NCI-H748 (cell line): ENCODE data around the gene ERFE.
A peak's percentile ranks its signal among the peaks of the same experiment; 100 is the strongest.

ENCODE experiments used
- DNase-seq: peaks from one replicate; lab custom pipeline; 2025; ENCODE audit not compliant: unreplicated experiment; lab: John Stamatoyannopoulos, UW

ERFE gene

GRCh38 chr2:238202326-238203093 lies 43.7 kb downstream of the ERFE start:
- DNase-seq, result peak; percentile 31

DNA sequence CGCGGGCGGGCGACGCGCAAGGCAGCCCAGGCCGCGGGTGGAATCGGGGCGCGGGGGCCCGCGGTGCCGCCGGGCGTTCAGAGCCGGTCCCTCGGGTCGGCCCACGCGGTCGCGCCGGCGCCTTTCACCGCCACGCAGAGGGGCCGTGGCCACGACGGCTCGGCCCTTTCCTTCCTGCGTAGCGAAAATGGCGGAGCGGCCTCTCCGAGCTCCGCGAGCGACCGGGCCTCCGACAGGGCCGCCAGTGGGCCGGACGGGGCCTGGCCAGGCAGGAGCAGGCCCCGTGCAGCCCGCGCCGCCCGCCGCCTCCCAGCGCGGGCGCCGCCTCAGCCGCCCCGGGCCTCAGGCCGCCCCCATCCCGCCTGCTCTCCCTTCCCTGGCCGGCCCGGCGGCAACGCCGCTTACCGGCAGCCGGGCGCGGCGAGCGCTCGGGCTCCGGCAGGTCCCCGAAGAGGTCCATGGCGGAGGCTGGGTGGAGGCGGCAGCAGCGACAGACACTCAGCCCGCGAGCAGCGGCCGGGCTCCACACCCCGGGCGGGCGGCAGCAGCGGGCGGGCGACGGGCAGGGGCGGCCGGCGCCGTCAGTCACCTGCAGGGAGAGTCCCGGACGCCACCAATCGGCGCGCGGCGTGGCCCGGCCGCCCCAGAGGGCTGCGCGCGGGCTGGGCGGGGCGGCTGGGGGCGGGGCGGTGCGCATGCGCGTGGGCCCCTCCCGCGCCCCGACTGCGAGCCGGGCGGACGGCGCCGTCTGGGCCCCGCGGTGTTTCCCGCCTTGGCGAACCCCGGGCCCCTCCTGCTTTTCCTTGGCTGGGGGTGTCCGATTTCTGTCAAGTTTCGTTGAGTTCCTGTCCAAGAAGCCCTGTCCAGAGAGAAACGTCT lies 44.6 kb downstream of the ERFE start, which contains the start of gene ILKAP:
TSS of gene ILKAP (minus strand) at position 602 of the 879 bp plus-strand sequence. CDS start at position 460, 142 bp downstream.
- DNase-seq, result peak; percentile 90

- no peak for DNase-seq
These were observed 45.4 kb downstream of the ERFE start for GRCh38 chr2:238203973-238204683.

DNA sequence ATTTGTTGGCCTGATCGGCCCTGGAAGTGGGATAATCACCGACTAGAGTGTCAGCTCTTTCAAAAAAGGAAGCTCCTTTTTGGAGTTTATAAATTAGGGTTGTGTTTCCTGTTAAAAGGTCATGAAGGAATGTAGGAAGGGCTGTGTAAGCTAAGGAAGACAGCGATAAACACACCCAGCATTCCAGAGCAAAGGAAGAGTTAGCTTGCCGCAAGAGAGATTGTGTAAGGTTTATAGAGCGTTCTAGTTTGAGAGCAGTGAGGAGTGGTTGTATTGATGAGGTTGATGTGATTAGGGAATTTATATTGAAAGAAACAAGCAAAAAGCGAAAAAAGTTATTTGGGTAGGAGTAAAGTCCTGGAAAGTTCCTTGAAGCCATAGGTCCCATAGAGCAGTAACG lies 48.2 kb downstream of the ERFE start:
- DNase-seq, result no peak

DNA sequence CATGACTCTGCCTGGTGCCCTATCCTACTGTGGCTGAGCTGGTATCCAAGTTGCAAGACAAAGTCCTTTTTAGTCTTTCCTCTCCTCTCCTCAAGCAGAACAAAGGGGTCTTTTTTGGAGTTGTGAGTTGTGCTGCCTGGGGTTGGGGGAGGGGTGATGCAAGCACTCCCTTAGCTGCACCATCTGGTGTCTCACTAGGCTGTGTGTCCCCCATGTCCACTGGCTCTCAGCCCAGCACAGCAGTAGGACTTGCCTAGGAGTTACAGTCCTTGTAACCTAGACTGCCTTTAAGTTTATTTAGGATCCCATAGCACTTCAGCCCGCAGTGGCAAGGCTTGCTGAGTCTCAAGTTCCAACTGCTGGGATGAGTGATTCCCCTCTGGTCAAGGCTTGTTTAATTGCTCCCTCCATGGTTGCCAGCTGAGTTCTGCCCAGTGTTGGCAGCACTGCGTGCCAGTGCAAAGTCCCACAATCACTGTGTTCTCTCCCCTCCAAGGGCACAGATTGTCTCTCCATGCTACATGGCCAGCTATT lies 57.9 kb downstream of the ERFE start:
- DNase-seq, result no peak
